Liver (tissue), 9 donors: ENCODE data around the gene AARSD1. TPM values are rescaled to one million over a fixed set of nuclear protein-coding genes. Genes with fewer than 3 reads are reported as not detected.

Experiments used
- DNase-seq: peaks from one replicate; pipeline ENCODE4 v3.0.0-alpha.2; 2017; ENCODE audit warnings: low spot score
- H3K27ac ChIP-seq, 2 donors: one replicate each; pipeline ENCODE4 v1.7.0; 2013; ENCODE audit warnings: inconsistent platforms in 2 of 2, low read length in 2 of 2, control low read depth in 1 of 2, low read depth in 1 of 2, mild to moderate bottlenecking in 1 of 2
- H3K27me3 ChIP-seq, 4 donors: one replicate each; pipeline versions ENCODE4 v1.6.1 to v1.7.0; 2013; ENCODE audit warnings: low read length in 3 of 4, inconsistent platforms in 1 of 4, mild to moderate bottlenecking in 1 of 4, moderate library complexity in 1 of 4; ENCODE audit not compliant: control insufficient read depth in 4 of 4, insufficient read depth in 4 of 4
- H3K36me3 ChIP-seq, 4 donors: one replicate each; pipeline versions ENCODE4 v1.6.1 to v1.7.0; 2013; ENCODE audit warnings: low read length in 3 of 4, mild to moderate bottlenecking in 3 of 4, low read depth in 1 of 4, moderate library complexity in 1 of 4; ENCODE audit not compliant: control insufficient read depth in 4 of 4, insufficient read depth in 3 of 4
- H3K4me1 ChIP-seq, 4 donors: one replicate each; pipeline versions ENCODE4 v1.6.1 to v1.7.0; 2013; ENCODE audit warnings: low read length in 3 of 4, mild to moderate bottlenecking in 3 of 4, moderate library complexity in 1 of 4; ENCODE audit not compliant: control insufficient read depth in 4 of 4, insufficient read depth in 4 of 4
- H3K4me3 ChIP-seq, 3 donors: one replicate each; pipeline versions ENCODE4 v1.6.1 to v1.7.0; 2013; ENCODE audit warnings: low read length in 3 of 3, control low read depth in 1 of 3, low read depth in 1 of 3, mild to moderate bottlenecking in 1 of 3
- H3K9ac ChIP-seq, 2 donors: one replicate each; pipeline ENCODE4 v1.7.0; 2013; ENCODE audit warnings: low read length in 2 of 2, mild to moderate bottlenecking in 2 of 2, moderate library complexity in 2 of 2, control low read depth in 1 of 2, low read depth in 1 of 2
- H3K9me3 ChIP-seq, 4 donors: one replicate each; pipeline versions ENCODE4 v1.6.1 to v1.7.0; 2013; ENCODE audit warnings: low read length in 3 of 4; ENCODE audit not compliant: control insufficient read depth in 4 of 4
- FOXA2 ChIP-seq: IDR thresholded peaks from 2 replicates; pipeline ENCODE4 v1.6.1; 2016; ENCODE audit warnings: antibody characterized with exemption
- HNF4A ChIP-seq, 2 donors: conservative IDR thresholded peaks; 2 replicates each; pipeline ENCODE4 v1.6.1; 2016; ENCODE audit warnings: antibody characterized with exemption in 2 of 2, mild to moderate bottlenecking in 2 of 2
- NR2F2 ChIP-seq: IDR thresholded peaks from 2 replicates; pipeline ENCODE4 v1.6.1; 2016; ENCODE audit warnings: antibody characterized with exemption
- RAD21 ChIP-seq, 2 donors: IDR thresholded peaks; 2 replicates each; pipeline ENCODE4 v1.6.1; 2016; ENCODE audit warnings: antibody characterized with exemption in 2 of 2, mild to moderate bottlenecking in 2 of 2
- RXRA ChIP-seq, 2 donors: IDR thresholded peaks; 2 replicates each; pipeline ENCODE4 v1.6.1; 2017 to 2018; ENCODE audit warnings: antibody characterized with exemption in 2 of 2, mild to moderate bottlenecking in 1 of 2
- YY1 ChIP-seq: IDR thresholded peaks from 2 replicates; pipeline ENCODE4 v1.6.1; 2016; ENCODE audit warnings: antibody characterized with exemption, mild to moderate bottlenecking
- WGBS: extraction: QIAGEN DNeasy Blood & Tissue Kit; methylation state at CpG from one replicate; pipeline ENCODE4 v1.1.7; 2013; 5-methylcytosine and 5-hydroxymethylcytosine counted together
- polyA plus RNA-seq, 2 donors: library from polyadenylated mRNA; stranded (reverse) in 1 of 2; unstranded in 1 of 2; fragments of 200-250 nt in 1 of 2; fragments of >200 nt in 1 of 2; fragmentation: Nextera tagmentation in 1 of 2; extraction: Ambion mirVana in 1 of 2; gene quantifications; one replicate each; pipeline versions ENCODE4 v1.2.1 to v1.2.3, GENCODE V29; 2013 to 2015
- total RNA-seq, 2 donors: library from RNA; depleted of rRNA; stranded (reverse); fragments of >200 nt; gene quantifications; one replicate each; pipeline ENCODE4 v1.2.3, GENCODE V29; 2014
- TF ChIP-seq, protein P1 (sequence below): IDR thresholded peaks from 2 replicates; pipeline ENCODE4 v1.6.1; 2016; ENCODE audit warnings: antibody characterized with exemption, mild to moderate bottlenecking
- TF ChIP-seq, protein P2 (sequence below): IDR thresholded peaks from 2 replicates; pipeline ENCODE4 v1.6.1; 2016; ENCODE audit warnings: antibody characterized with exemption
- TF ChIP-seq, protein P3 (sequence below): IDR thresholded peaks from 2 replicates; pipeline ENCODE4 v1.6.1; 2016; ENCODE audit warnings: antibody characterized with exemption
- donor health status: healthy.
- donor health status: healthy.
- donor health status: healthy.
- donor health status: healthy.
- donor health status: healthy.

AARSD1 gene
- total and polyA plus RNA-seq, 4 donors = 8.2 to 25.2 (median 19.6) TPM

DNA sequence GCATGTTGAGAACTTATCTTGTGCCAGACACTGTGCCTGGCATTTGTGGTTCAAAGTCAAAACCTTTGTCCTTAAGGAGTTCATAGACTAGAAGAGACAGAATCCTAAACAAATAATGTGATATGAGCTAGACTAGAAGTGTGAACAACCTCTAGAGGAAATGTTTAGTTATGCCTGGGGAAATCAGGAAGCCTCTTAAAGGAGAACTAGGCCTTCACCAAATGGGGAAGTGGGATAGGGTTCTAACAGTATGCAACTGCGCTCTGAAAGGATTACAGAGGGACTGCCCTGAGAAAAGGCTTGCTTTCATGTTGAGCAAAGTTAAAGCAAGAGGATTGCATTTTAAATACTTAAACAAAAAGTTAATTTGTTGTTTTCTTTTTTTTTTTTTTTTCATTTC, 21.0 kb upstream of the AARSD1 start:
- H3K27ac ChIP-seq = no peak overlapping the region
- no peak overlapping the region for H3K4me3 ChIP-seq
- 0% methylated on average over 1 of the region's 1 CpG for WGBS
- no peak for DNase-seq
- peaks cover 10 to 25% (median 16%) of the 10 kb centered on the region in 4 donors for H3K36me3 ChIP-seq
- no peak overlapping the region for H3K9ac ChIP-seq
- no peaks in the 10 kb centered on the region for H3K9me3 ChIP-seq
- TF ChIP-seq HNF4A (conservative IDR thresholded peaks at IDR 0.05) = no peak
- TF ChIP-seq RAD21 (IDR thresholded peaks at IDR 0.05) = no peak
- TF ChIP-seq, protein P1, sequence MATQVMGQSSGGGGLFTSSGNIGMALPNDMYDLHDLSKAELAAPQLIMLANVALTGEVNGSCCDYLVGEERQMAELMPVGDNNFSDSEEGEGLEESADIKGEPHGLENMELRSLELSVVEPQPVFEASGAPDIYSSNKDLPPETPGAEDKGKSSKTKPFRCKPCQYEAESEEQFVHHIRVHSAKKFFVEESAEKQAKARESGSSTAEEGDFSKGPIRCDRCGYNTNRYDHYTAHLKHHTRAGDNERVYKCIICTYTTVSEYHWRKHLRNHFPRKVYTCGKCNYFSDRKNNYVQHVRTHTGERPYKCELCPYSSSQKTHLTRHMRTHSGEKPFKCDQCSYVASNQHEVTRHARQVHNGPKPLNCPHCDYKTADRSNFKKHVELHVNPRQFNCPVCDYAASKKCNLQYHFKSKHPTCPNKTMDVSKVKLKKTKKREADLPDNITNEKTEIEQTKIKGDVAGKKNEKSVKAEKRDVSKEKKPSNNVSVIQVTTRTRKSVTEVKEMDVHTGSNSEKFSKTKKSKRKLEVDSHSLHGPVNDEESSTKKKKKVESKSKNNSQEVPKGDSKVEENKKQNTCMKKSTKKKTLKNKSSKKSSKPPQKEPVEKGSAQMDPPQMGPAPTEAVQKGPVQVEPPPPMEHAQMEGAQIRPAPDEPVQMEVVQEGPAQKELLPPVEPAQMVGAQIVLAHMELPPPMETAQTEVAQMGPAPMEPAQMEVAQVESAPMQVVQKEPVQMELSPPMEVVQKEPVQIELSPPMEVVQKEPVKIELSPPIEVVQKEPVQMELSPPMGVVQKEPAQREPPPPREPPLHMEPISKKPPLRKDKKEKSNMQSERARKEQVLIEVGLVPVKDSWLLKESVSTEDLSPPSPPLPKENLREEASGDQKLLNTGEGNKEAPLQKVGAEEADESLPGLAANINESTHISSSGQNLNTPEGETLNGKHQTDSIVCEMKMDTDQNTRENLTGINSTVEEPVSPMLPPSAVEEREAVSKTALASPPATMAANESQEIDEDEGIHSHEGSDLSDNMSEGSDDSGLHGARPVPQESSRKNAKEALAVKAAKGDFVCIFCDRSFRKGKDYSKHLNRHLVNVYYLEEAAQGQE = no peak
- TF ChIP-seq RXRA (IDR thresholded peaks at IDR 0.05) = no peak
- H3K27me3 ChIP-seq = no peaks in the 10 kb centered on the region
- peaks cover 5 to 18% (median 15%) of the 10 kb centered on the region in 4 donors for H3K4me1 ChIP-seq

DNA sequence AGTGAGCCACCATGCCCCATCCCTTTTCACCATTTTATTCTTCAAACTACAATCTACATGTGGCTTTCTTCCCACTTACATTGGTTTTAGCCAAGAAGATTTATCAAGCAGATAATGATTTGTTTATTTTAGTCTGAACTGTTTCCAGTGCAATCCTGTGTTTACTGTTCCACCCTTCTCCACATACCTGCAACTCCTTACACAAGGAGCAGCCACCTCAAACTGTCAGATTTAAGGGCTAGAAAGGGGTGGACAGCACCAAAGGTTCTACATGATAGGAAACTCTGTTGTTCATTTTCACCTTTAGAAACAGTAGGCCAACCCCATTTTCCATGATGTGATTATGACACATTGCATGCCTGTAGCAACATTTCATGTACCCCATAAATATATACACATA, 18.0 kb upstream of the AARSD1 start:
- no peak for DNase-seq
- H3K9ac ChIP-seq = no peak overlapping the region
- no peak overlapping the region for H3K27ac ChIP-seq
- peaks cover 1 to 9% (median 2%) of the 10 kb centered on the region in 4 donors for H3K36me3 ChIP-seq
- peaks cover 8 to 24% (median 20%) of the 10 kb centered on the region in 4 donors for H3K4me1 ChIP-seq
- TF ChIP-seq FOXA2 = no peak
- TF ChIP-seq RAD21 (IDR thresholded peaks at IDR 0.05) = no peak
- TF ChIP-seq, protein P2, sequence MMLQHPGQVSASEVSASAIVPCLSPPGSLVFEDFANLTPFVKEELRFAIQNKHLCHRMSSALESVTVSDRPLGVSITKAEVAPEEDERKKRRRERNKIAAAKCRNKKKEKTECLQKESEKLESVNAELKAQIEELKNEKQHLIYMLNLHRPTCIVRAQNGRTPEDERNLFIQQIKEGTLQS = no peak
- no peak for TF ChIP-seq YY1
- TF ChIP-seq HNF4A (conservative IDR thresholded peaks at IDR 0.05) = no peak
- H3K27me3 ChIP-seq = no peaks in the 10 kb centered on the region
- H3K9me3 ChIP-seq = no peaks in the 10 kb centered on the region
- H3K4me3 ChIP-seq = no peak overlapping the region

DNA sequence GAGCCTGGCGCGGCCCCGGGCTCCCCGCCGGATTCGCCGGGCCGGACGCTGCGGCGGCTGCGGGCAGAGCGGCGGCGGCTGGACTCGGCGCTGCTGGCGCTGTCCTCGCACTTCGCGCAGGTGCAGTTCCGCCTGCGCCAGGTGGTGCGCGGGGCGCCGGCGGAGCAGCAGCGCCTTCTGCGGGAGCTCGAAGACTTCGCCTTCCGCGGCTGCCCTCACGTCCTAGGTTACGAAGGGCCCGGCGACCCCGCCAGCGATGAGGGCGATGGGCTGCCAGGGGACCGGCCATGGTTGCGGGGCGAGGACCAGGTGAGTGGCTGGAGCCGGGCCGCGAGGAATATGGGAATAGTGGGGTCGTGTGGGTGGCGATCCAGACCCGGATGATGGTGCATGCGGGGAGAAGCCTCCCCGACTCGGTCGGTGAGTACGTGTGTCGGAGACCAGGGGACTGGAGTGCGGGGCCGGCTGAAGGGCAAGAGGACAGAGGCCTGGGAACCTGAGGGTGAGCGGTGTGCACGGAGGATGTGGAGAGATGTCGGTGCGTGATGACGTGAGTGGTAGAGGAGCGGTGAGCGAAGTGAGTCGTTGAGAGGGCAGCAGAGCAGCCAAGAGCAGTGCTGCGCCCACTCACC, 16.6 kb upstream of the AARSD1 start:
- TF ChIP-seq, protein P3, sequence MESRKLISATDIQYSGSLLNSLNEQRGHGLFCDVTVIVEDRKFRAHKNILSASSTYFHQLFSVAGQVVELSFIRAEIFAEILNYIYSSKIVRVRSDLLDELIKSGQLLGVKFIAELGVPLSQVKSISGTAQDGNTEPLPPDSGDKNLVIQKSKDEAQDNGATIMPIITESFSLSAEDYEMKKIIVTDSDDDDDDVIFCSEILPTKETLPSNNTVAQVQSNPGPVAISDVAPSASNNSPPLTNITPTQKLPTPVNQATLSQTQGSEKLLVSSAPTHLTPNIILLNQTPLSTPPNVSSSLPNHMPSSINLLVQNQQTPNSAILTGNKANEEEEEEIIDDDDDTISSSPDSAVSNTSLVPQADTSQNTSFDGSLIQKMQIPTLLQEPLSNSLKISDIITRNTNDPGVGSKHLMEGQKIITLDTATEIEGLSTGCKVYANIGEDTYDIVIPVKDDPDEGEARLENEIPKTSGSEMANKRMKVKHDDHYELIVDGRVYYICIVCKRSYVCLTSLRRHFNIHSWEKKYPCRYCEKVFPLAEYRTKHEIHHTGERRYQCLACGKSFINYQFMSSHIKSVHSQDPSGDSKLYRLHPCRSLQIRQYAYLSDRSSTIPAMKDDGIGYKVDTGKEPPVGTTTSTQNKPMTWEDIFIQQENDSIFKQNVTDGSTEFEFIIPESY = no peak
- TF ChIP-seq RAD21 (IDR thresholded peaks at IDR 0.05) (peak in 1 of 2 donors; percentile 9), NR2F2 (no peak)
- H3K9ac ChIP-seq = peak overlapping the region; percentile 50 to 70
- WGBS = under 1% methylated on average over 67 of the region's 67 CpGs
- H3K9me3 ChIP-seq = no peaks in the 10 kb centered on the region
- peaks cover 8 to 24% (median 20%) of the 10 kb centered on the region in 4 donors for H3K4me1 ChIP-seq
- peak; percentile 48 for DNase-seq
- peak overlapping the region; percentile 50 to 93 (median 80) for H3K4me3 ChIP-seq
- peak overlapping the region; percentile 50 to 58 for H3K27ac ChIP-seq
- H3K27me3 ChIP-seq = no peaks in the 10 kb centered on the region
- no peaks in the 10 kb centered on the region for H3K36me3 ChIP-seq
